Activated CD4-positive, alpha-beta memory T cell treated with anti-CD3 and anti-CD28 coated beads for 36 hours (primary cell): ENCODE measurements around the gene HOXA4. TPM values are rescaled to one million over a fixed set of nuclear protein-coding genes. Genes with fewer than 3 reads are reported as not detected.

Experiments
- CTCF ChIA-PET: fragments of 350-600 bp; sonication (Branson Sonifier 250); formaldehyde crosslinking; loops from one replicate; lab custom pipeline; 2021; ENCODE audit warnings: antibody characterized with exemption, inconsistent platforms; lab: Charles Lee
- POLR2A ChIA-PET: fragments of 350-600 bp; sonication (Branson Sonifier 250); formaldehyde crosslinking; loops from one replicate; lab custom pipeline; 2021; ENCODE audit warnings: antibody characterized with exemption; lab: Charles Lee
- DNase-seq: peaks from one replicate; pipeline ENCODE4 v3.0.0-alpha.2; 2020
- H3K27ac Mint-ChIP-seq: one replicate; pipeline ENCODE4 v1.8.0; 2021; ENCODE audit warnings: mixed read lengths
- H3K27me3 Mint-ChIP-seq: one replicate; pipeline ENCODE4 v1.8.0; 2021; ENCODE audit warnings: mixed read lengths
- H3K36me3 Mint-ChIP-seq: one replicate; pipeline ENCODE4 v1.8.0; 2021; ENCODE audit warnings: mixed read lengths
- H3K4me1 Mint-ChIP-seq: one replicate; pipeline ENCODE4 v1.8.0; 2021; ENCODE audit warnings: low read depth, mixed read lengths
- H3K4me3 Mint-ChIP-seq: one replicate; pipeline ENCODE4 v1.8.0; 2021; ENCODE audit warnings: mild to moderate bottlenecking, mixed read lengths
- H3K9me3 Mint-ChIP-seq: one replicate; pipeline ENCODE4 v1.8.0; 2021; ENCODE audit warnings: mixed read lengths
- intact Hi-C: fragments of 100-400 bp; cut with micrococcal nuclease; formaldehyde crosslinking; loops from one replicate; pipeline ENCODE4 v1.15.1; 2023
- total RNA-seq, 2 experiments: library from RNA; stranded (reverse); gene quantifications; one replicate each; pipeline ENCODE4 v1.2.3, GENCODE V29; 2021

HOXA4 gene
- total RNA-seq, 2 experiments from 2014 or later: not detected

- no peak within 1 kb of the TSS for H3K4me3 Mint-ChIP-seq
- H3K9me3 Mint-ChIP-seq: no peaks in the 10 kb centered on the region
- peaks cover 1% of the 10 kb centered on the region for H3K36me3 Mint-ChIP-seq
- ChIA-PET CTCF (interaction anchor here (0.9 to 1.5 kb wide), 4 partner anchors 13 to 809 kb away, joined by 3 to 4 read pairs (median 3); partner anchors contain the start of gene HOXA7), POLR2A (no interaction called here)
- intact Hi-C loops: loop anchor here (1.0 to 2.0 kb wide), 2 partner anchors 11 to 19 kb away; partner anchors contain the start of gene HOXA11
- DNase-seq: no peak
- no peak within 1 kb of the TSS for H3K27ac Mint-ChIP-seq
- H3K4me1 Mint-ChIP-seq: peaks cover 15% of the 10 kb centered on the region
- peaks cover 70% of the 10 kb centered on the region for H3K27me3 Mint-ChIP-seq
These were observed 43.7 kb upstream of the HOXA4 start, which contains the start of gene HOXA10 for GRCh38 chr7:27173956-27174873. Gene HOXA10 (minus strand): TSS chr7:27174320. CDS start chr7:27174306, 14 bp downstream.

- peaks cover 19% of the 10 kb centered on the region for H3K4me1 Mint-ChIP-seq
- H3K27ac Mint-ChIP-seq: no peak overlapping the region
- peak; percentile 34 for DNase-seq
- no peak overlapping the region for H3K4me3 Mint-ChIP-seq
- CTCF ChIA-PET: interaction anchor here (1.0 to 1.5 kb wide), 5 partner anchors 13 to 487 kb away, joined by 3 to 5 read pairs (median 4); partner anchors contain the start of gene HOXA7
- peaks cover 3% of the 10 kb centered on the region for H3K36me3 Mint-ChIP-seq
- intact Hi-C loops: loop anchor here (1.0 to 2.0 kb wide), 2 partner anchors 12 to 19 kb away; partner anchors contain the start of gene HOXA11
- H3K27me3 Mint-ChIP-seq: peaks cover 71% of the 10 kb centered on the region
- POLR2A ChIA-PET: no interaction called here
- no peaks in the 10 kb centered on the region for H3K9me3 Mint-ChIP-seq
These were observed 43.0 kb upstream of the HOXA4 start for GRCh38 chr7:27173511-27173955.

DNA sequence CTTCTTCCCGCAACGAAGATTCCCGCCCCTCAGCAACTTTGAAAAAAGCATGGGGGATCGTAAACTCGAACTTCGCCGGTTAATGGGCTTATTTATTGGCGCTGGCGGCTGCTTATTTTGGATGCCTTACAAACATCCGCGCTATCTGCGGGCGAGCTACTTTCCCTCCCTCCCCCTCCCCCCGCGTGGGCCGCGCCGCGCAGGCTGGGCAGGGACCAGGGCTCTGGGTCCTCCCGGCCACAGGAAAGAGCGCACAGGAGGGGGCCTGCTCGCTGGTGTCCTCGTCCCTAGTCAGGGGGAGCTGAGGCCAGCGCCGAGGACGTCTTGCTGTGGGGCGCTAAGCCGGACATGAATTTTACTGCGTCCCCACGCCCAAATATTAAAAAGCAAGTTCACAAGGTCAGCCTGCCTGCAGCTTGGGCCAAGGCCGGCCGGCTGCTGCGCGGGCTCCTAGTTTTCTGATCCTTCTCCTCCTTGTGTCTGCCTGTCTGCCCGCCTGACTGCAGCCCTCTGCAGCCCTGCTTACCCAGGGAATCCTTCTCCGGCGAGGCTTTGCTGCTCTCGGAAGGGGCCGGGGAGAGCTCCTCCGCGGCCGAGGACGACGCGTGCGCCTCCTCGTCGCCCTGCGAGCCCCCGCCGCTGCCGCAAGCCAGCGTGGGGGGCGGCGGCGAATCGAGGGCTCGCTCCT, 42.4 kb upstream of the HOXA4 start:
- Mint-ChIP-seq H3K9me3 (no peaks in the 10 kb centered on the region), H3K36me3 (peaks cover 3% of the 10 kb centered on the region), H3K27me3 (peaks cover 72% of the 10 kb centered on the region), H3K4me3 (no peak overlapping the region), H3K27ac (no peak overlapping the region), H3K4me1 (peaks cover 23% of the 10 kb centered on the region)
- peak; percentile 23 for DNase-seq
- intact Hi-C loops: loop anchor here (1.0 to 2.0 kb wide), 2 partner anchors 12 to 18 kb away; partner anchors contain the start of gene HOXA11
- POLR2A ChIA-PET: no interaction called here
- CTCF ChIA-PET: interaction anchor here (1.0 to 1.5 kb wide), 6 partner anchors 12 to 486 kb away, joined by 3 to 6 read pairs (median 4); partner anchors contain the start of gene HOXA7

GRCh38 chr7:27172315-27172774, 41.8 kb upstream of the HOXA4 start:
- H3K4me3 Mint-ChIP-seq: peak overlapping the region; percentile 57

DNA sequence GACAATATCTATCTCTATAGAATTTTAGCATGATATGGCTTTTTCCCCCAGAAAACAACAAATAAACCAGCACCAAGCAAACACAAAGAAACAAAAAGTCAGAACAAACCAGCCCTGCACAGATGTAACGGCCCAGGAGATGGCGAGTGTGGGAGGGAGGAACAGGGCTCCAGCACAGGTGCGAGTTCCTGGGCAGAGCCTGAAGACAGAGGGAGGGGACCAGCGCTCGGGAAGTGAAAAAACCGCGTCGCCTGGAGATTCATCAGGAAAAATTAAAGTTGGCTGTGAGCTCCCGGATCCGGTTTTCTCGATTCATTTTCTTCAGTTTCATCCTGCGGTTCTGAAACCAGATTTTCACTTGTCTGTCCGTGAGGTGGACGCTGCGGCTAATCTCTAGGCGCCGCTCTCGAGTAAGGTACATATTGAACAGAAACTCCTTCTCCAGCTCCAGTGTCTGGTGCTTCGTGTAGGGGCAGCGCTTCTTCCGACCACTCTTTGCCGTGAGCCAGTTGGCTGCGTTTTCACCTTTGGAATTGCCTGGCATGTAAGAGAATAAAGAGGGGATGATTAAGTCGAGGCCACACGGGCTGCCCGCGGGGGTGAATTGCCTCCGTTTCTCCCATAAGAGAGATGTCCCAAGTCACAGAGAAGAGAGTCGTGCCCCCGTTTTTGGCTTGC, 41.2 kb upstream of the HOXA4 start:
- ChIA-PET POLR2A (no interaction called here), CTCF (interaction anchor here (1.0 kb wide), 1 partner anchor 15 kb away, joined by 3 read pairs; no protein-coding TSS in a partner anchor)
- Mint-ChIP-seq H3K4me3 (peak overlapping the region; percentile 57), H3K27me3 (peaks cover 74% of the 10 kb centered on the region), H3K27ac (peak overlapping the region; percentile 33), H3K9me3 (no peaks in the 10 kb centered on the region), H3K4me1 (peaks cover 28% of the 10 kb centered on the region), H3K36me3 (peaks cover 3% of the 10 kb centered on the region)
- intact Hi-C loops: loop anchor here (2.0 kb wide), 1 partner anchor 17 kb away; no protein-coding TSS in a partner anchor
- peak; percentile 18 for DNase-seq

More at GRCh38 chr7:27172315-27172774, 41.8 kb upstream of the HOXA4 start:
- H3K36me3 Mint-ChIP-seq: peaks cover 3% of the 10 kb centered on the region
- intact Hi-C loops: loop anchor here (2.0 kb wide), 1 partner anchor 18 kb away; no protein-coding TSS in a partner anchor
- peak; percentile 9 for DNase-seq
- peaks cover 72% of the 10 kb centered on the region for H3K27me3 Mint-ChIP-seq
- H3K9me3 Mint-ChIP-seq: no peaks in the 10 kb centered on the region
- CTCF ChIA-PET: interaction anchor here (1.0 to 1.5 kb wide), 6 partner anchors 11 to 485 kb away, joined by 3 to 6 read pairs (median 4); no protein-coding TSS in a partner anchor
- H3K27ac Mint-ChIP-seq: no peak overlapping the region
- H3K4me1 Mint-ChIP-seq: peaks cover 26% of the 10 kb centered on the region
- POLR2A ChIA-PET: no interaction called here

DNA sequence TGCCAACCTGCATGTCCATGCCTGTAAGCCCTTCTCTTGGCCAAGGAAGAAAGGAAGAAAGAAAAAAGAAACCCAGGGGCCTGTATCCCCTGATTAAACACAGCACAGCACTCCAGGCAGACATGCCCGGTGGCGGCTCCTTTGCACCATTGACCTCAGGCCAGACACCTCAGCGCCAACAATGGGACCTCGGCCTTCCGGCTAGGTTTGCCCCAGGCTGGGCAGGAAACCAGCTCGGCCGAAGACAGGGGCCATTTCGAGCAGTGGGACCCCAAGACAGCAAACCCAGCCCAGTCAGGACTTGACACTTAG, 40.7 kb upstream of the HOXA4 start:
- intact Hi-C loops: no loop called here
- ChIA-PET POLR2A (no interaction called here), CTCF (interaction anchor here (1.0 to 1.8 kb wide), 3 partner anchors 8 to 15 kb away, joined by 3 to 7 read pairs (median 4); no protein-coding TSS in a partner anchor)
- Mint-ChIP-seq H3K27ac (no peak overlapping the region), H3K9me3 (no peaks in the 10 kb centered on the region), H3K4me1 (peaks cover 32% of the 10 kb centered on the region), H3K36me3 (peaks cover 3% of the 10 kb centered on the region), H3K27me3 (peaks cover 75% of the 10 kb centered on the region), H3K4me3 (no peak overlapping the region)
- peak; percentile 8 for DNase-seq

DNA sequence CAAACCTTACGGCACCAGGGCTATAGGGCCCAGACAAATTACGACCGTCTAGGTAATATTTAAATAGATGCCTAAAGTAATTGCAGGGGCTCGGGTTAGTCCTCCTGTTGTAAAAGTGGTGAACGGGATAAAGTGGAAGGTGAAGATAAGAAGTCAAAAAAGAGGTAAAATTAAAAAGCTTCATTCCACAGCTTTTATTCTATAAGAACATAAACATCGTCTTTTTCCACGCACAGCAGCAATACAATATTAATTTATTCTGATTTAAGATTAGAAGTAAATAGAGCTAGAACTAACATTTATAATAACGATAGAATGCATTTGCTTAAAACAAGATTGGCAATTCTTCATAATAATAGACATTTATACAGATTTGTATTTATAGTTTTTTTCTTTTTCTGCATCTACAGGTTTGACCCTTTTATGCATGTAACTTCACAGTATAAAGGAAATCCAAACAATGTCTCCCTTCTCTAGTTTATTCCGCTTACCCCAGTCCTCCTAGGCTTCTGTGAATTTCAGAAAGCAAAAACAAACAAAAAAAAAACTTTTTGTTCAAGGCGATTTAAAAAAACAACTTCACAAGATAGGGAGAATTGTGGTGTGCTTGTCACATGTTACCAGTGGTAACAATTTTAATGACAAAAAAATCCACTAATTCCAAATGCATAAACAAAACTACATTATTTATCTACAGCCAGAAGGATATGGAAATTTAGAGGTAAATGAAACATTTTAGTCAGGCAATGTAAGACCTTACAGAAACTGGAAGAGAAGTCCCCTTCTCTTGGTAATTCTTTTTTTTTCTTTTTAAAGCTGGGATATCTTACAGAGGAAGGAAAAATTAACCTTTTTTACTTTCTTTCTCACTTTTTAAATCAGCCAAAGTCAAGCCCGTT, 40.1 kb upstream of the HOXA4 start:
- intact Hi-C loops: no loop called here
- CTCF ChIA-PET: interaction anchor here (1.2 to 1.8 kb wide), 4 partner anchors 9 to 20 kb away, joined by 4 to 7 read pairs (median 6); no protein-coding TSS in a partner anchor
- Mint-ChIP-seq H3K36me3 (peaks cover 3% of the 10 kb centered on the region), H3K4me1 (peaks cover 35% of the 10 kb centered on the region), H3K27me3 (peaks cover 72% of the 10 kb centered on the region), H3K9me3 (no peaks in the 10 kb centered on the region), H3K27ac (no peak overlapping the region), H3K4me3 (no peak overlapping the region)
- POLR2A ChIA-PET: no interaction called here
- no peak for DNase-seq

GRCh38 chr7:27169658-27170425, 39.3 kb upstream of the HOXA4 start:
- H3K9me3 Mint-ChIP-seq: no peaks in the 10 kb centered on the region
- H3K27me3 Mint-ChIP-seq: peaks cover 67% of the 10 kb centered on the region
- CTCF ChIA-PET: interaction anchor here (1.2 to 1.8 kb wide), 5 partner anchors 9 to 26 kb away, joined by 3 to 7 read pairs (median 5); no protein-coding TSS in a partner anchor
- POLR2A ChIA-PET: no interaction called here
- intact Hi-C loops: loop anchor here (5.0 kb wide), 1 partner anchor 72 kb away; the partner anchor contains the start of gene EVX1
- H3K4me3 Mint-ChIP-seq: no peak overlapping the region
- H3K36me3 Mint-ChIP-seq: peaks cover 3% of the 10 kb centered on the region
- H3K4me1 Mint-ChIP-seq: peaks cover 36% of the 10 kb centered on the region
- no peak overlapping the region for H3K27ac Mint-ChIP-seq
- DNase-seq: no peak

DNA sequence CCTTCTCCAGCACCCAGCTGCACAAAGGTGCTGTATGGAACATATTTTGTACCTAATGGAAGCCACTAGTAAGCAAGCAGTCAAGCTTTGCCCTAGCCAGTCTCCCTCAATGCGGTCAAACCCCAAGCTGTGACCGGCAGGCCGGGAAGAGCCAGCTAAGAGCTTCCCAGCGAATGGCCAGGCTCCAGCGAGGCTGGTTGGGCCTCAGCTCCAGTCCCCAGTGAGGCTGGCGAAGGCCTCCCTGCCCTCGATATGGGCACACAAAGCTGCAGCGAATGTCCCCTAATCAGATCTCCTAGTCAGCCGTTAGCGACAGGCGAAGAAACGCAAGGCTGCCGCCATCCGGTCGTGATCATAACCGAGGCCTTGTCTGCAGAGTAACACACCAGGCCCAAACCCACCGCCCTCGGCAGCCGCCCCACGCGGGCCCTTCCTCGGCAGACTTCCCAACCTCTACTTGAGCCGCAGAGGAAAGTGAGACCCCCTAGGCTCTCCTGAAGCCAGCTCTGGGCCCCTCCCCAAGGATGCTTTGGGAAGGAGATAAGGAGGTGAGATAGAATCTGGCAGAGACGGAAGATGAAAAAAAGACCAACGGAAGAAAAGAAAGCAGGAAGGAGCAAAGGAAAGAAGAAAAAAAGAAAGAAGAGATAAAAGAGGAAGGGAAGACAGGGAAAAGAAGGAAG, 37.8 kb upstream of the HOXA4 start:
- intact Hi-C loops: loop anchor here (5.0 kb wide), 1 partner anchor 74 kb away; the partner anchor contains the start of gene EVX1
- ChIA-PET POLR2A (no interaction called here), CTCF (interaction anchor here (0.5 to 1.7 kb wide), 7 partner anchors 9 to 1276 kb away, joined by 3 to 10 read pairs (median 3); no protein-coding TSS in a partner anchor)
- peak overlapping the region; percentile 20 for H3K4me3 Mint-ChIP-seq
- H3K27ac Mint-ChIP-seq: peak overlapping the region; percentile 51
- H3K27me3 Mint-ChIP-seq: peaks cover 75% of the 10 kb centered on the region
- H3K4me1 Mint-ChIP-seq: peaks cover 34% of the 10 kb centered on the region
- DNase-seq: no peak
- H3K9me3 Mint-ChIP-seq: no peaks in the 10 kb centered on the region
- H3K36me3 Mint-ChIP-seq: peaks cover 3% of the 10 kb centered on the region
